WTC11 (cell line): ENCODE data around the gene ANKRD13C.

Source experiments
- ELF4 ChIP-seq: sonication (generic); formaldehyde crosslinking; IDR thresholded peaks from 2 replicates; pipeline ENCODE4 v1.8.1; 2022; ENCODE audit warnings: low read depth, mild to moderate bottlenecking, moderate library complexity, missing genetic modification reagents
- FOXK1 ChIP-seq: sonication (generic); formaldehyde crosslinking; IDR thresholded peaks from 2 replicates; pipeline ENCODE4 v1.8.0; 2022; ENCODE audit warnings: mild to moderate bottlenecking, moderate library complexity, missing genetic modification reagents
- IRF2 ChIP-seq: sonication (generic); formaldehyde crosslinking; IDR thresholded peaks from 2 replicates; pipeline ENCODE4 v1.8.0; 2022; ENCODE audit warnings: low read depth, missing genetic modification reagents, borderline replicate concordance
- JUN ChIP-seq: sonication (generic); formaldehyde crosslinking; IDR thresholded peaks from 2 replicates; pipeline ENCODE4 v1.8.0; 2023; ENCODE audit warnings: mild to moderate bottlenecking, missing genetic modification reagents
- KAT7 ChIP-seq: sonication (generic); formaldehyde crosslinking; IDR thresholded peaks from 2 replicates; pipeline ENCODE4 v1.8.1; 2023; ENCODE audit warnings: missing genetic modification reagents, mild to moderate bottlenecking, borderline replicate concordance
- NFYB ChIP-seq: sonication (generic); formaldehyde crosslinking; conservative IDR thresholded peaks from 2 replicates; pipeline ENCODE4 v1.8.0; 2022; ENCODE audit warnings: low read depth, missing genetic modification reagents
- TF ChIP-seq, protein P1 (sequence below): fragments of 200-600 bp; IDR thresholded peaks from 2 replicates; pipeline ENCODE4 v1.8.0; 2022; ENCODE audit warnings: antibody characterized with exemption

DNA sequence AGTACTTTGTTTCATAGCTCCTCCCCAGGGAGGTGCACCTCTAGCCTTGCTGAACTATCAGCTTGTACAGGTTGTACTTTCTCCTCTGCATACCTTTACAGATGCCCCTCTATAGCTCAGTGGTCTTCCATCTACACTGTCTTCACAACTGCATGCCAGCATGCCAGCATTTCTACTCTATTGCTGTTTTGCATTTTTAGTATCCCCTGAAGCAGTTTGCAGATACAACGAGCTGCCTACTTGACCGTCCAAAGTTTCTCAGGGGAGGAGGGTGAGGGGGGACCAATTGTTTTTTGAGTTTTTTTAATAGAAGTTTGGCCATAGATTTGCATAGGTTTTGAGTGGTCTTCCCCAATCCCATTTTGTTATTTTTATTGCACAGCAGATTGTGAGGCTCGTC, 29.0 kb upstream of the ANKRD13C start:
- TF ChIP-seq JUN (no peak), ELF4 (CRISPR knock-in tag) (no peak), IRF2 (CRISPR knock-in tag) (no peak), KAT7 (no peak), NFYB (CRISPR knock-in tag) (no peak), FOXK1 (CRISPR knock-in tag) (no peak)
- TF ChIP-seq, protein P1, sequence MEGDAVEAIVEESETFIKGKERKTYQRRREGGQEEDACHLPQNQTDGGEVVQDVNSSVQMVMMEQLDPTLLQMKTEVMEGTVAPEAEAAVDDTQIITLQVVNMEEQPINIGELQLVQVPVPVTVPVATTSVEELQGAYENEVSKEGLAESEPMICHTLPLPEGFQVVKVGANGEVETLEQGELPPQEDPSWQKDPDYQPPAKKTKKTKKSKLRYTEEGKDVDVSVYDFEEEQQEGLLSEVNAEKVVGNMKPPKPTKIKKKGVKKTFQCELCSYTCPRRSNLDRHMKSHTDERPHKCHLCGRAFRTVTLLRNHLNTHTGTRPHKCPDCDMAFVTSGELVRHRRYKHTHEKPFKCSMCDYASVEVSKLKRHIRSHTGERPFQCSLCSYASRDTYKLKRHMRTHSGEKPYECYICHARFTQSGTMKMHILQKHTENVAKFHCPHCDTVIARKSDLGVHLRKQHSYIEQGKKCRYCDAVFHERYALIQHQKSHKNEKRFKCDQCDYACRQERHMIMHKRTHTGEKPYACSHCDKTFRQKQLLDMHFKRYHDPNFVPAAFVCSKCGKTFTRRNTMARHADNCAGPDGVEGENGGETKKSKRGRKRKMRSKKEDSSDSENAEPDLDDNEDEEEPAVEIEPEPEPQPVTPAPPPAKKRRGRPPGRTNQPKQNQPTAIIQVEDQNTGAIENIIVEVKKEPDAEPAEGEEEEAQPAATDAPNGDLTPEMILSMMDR = no peak
